ENCODE measurements around the gene MSX1.
"Not testable (repeated sequence)": the region's sequence is repeated elsewhere in the genome, so short reads cannot be mapped to it uniquely, and the experiment has no call there.

The MSX1 gene

GRCh38 chr4:4859325-4859798 lies at the start of gene MSX1:
TSS of gene MSX1 (plus strand) at chr4:4859665. CDS start at chr4:4859900, 235 bp downstream.
- DNase-seq = peak; percentile 86

- DNase-seq = no peak
Measured at GRCh38 chr4:4810092-4810774, 49.2 kb upstream of the MSX1 start.

- DNase-seq = no peak
Measured at GRCh38 chr4:4810778-4811177, 48.7 kb upstream of the MSX1 start.

- no peak for DNase-seq
Measured at GRCh38 chr4:4812145-4812794, 47.2 kb upstream of the MSX1 start.

- no peak for DNase-seq
Measured at GRCh38 chr4:4818415-4819212, 40.9 kb upstream of the MSX1 start.

GRCh38 chr4:4819213-4819606 lies 40.3 kb upstream of the MSX1 start:
- DNase-seq = no peak

GRCh38 chr4:4820261-4820660 lies 39.2 kb upstream of the MSX1 start:
- no peak for DNase-seq

GRCh38 chr4:4820739-4821138 lies 38.7 kb upstream of the MSX1 start:
- DNase-seq = no peak

GRCh38 chr4:4821577-4821976 lies 37.9 kb upstream of the MSX1 start:
- DNase-seq = no peak

GRCh38 chr4:4822286-4822685 lies 37.2 kb upstream of the MSX1 start:
- DNase-seq = not testable (repeated sequence)

- no peak for DNase-seq
Measured at GRCh38 chr4:4823621-4824162, 35.8 kb upstream of the MSX1 start.

- no peak for DNase-seq
Measured at GRCh38 chr4:4824232-4824631, 35.2 kb upstream of the MSX1 start.

GRCh38 chr4:4825431-4825830 lies 34.0 kb upstream of the MSX1 start:
- DNase-seq = no peak

GRCh38 chr4:4829837-4830236 lies 29.6 kb upstream of the MSX1 start:
- DNase-seq = no peak

GRCh38 chr4:4831266-4831665 lies 28.2 kb upstream of the MSX1 start:
- DNase-seq = no peak

GRCh38 chr4:4831825-4832224 lies 27.6 kb upstream of the MSX1 start:
- DNase-seq = no peak

GRCh38 chr4:4836044-4836443 lies 23.4 kb upstream of the MSX1 start:
- DNase-seq = no peak

- DNase-seq = no peak
Measured at GRCh38 chr4:4837316-4837715, 22.1 kb upstream of the MSX1 start.

- DNase-seq = no peak
Measured at GRCh38 chr4:4838051-4838935, 21.2 kb upstream of the MSX1 start.

- DNase-seq = peak; percentile 29
Measured at GRCh38 chr4:4838936-4839810, 20.3 kb upstream of the MSX1 start.

GRCh38 chr4:4840351-4840750 lies 19.1 kb upstream of the MSX1 start:
- peak; percentile 19 for DNase-seq

All from right forelimb (tissue), 1 donor.